WTC11 (cell line): ENCODE data around the gene NPLOC4. TPM values are rescaled to one million over a fixed set of nuclear protein-coding genes. Genes with fewer than 3 reads are reported as not detected.

Experiments used
- ATF3 ChIP-seq: sonication (generic); formaldehyde crosslinking; conservative IDR thresholded peaks from 2 replicates; pipeline ENCODE4 v1.8.1; 2022; ENCODE audit warnings: mild to moderate bottlenecking, missing genetic modification reagents
- E2F5 ChIP-seq: sonication (generic); formaldehyde crosslinking; IDR thresholded peaks from 2 replicates; pipeline ENCODE4 v1.8.1; 2022; ENCODE audit warnings: mild to moderate bottlenecking, moderate library complexity, missing genetic modification reagents
- FOXJ3 ChIP-seq: sonication (generic); formaldehyde crosslinking; IDR thresholded peaks from 2 replicates; pipeline ENCODE4 v1.9.0; 2021; ENCODE audit warnings: missing genetic modification reagents, mild to moderate bottlenecking, borderline replicate concordance
- FOXP4 ChIP-seq: sonication (generic); formaldehyde crosslinking; IDR thresholded peaks from 2 replicates; pipeline ENCODE4 v1.8.0; 2022; ENCODE audit warnings: mild to moderate bottlenecking, missing genetic modification reagents
- GABPB1 ChIP-seq: sonication (generic); formaldehyde crosslinking; IDR thresholded peaks from 2 replicates; pipeline ENCODE4 v1.8.1; 2023; ENCODE audit warnings: mild to moderate bottlenecking, missing genetic modification reagents
- GTF2I ChIP-seq: fragments of 250-450 bp; sonication (Bioruptor Pico); conservative IDR thresholded peaks from 2 replicates; pipeline ENCODE4 v1.4.0; 2021; ENCODE audit warnings: mild to moderate bottlenecking
- IRF2 ChIP-seq: sonication (generic); formaldehyde crosslinking; IDR thresholded peaks from 2 replicates; pipeline ENCODE4 v1.8.0; 2022; ENCODE audit warnings: low read depth, missing genetic modification reagents, borderline replicate concordance
- JAZF1 ChIP-seq: fragments of 250-450 bp; sonication (Bioruptor Pico); IDR thresholded peaks from 2 replicates; pipeline ENCODE4 v1.9.0; 2021; ENCODE audit warnings: moderate library complexity, mild to moderate bottlenecking, inconsistent platforms
- NR1H2 ChIP-seq: sonication (generic); formaldehyde crosslinking; IDR thresholded peaks from 2 replicates; pipeline ENCODE4 v1.9.0; 2021; ENCODE audit warnings: mild to moderate bottlenecking, moderate library complexity, missing genetic modification reagents
- RORB ChIP-seq: fragments of 250-450 bp; sonication (Bioruptor Pico); IDR thresholded peaks from 2 replicates; pipeline ENCODE4 v1.9.0; 2021; ENCODE audit warnings: mild to moderate bottlenecking
- SMAD4 ChIP-seq: sonication (generic); formaldehyde crosslinking; IDR thresholded peaks from 2 replicates; pipeline ENCODE4 v1.8.0; 2022; ENCODE audit warnings: mild to moderate bottlenecking, missing genetic modification reagents
- ZBTB21 ChIP-seq: sonication (generic); formaldehyde crosslinking; IDR thresholded peaks from 2 replicates; pipeline ENCODE4 v1.8.1; 2023; ENCODE audit warnings: mild to moderate bottlenecking, missing genetic modification reagents, borderline replicate concordance
- ZNF317 ChIP-seq: sonication (generic); formaldehyde crosslinking; IDR thresholded peaks from 2 replicates; pipeline ENCODE4 v1.8.1; 2023; ENCODE audit warnings: low read depth, mild to moderate bottlenecking, moderate library complexity, missing genetic modification reagents, borderline replicate concordance
- total RNA-seq: library from RNA; stranded (reverse); gene quantifications from 3 replicates; pipeline ENCODE4 v1.2.3, GENCODE V29; 2021
- TF ChIP-seq, protein P1 (sequence below): sonication (generic); formaldehyde crosslinking; IDR thresholded peaks from 2 replicates; pipeline ENCODE4 v1.8.0; 2022; ENCODE audit warnings: mild to moderate bottlenecking, missing genetic modification reagents
- TF ChIP-seq, protein P2 (sequence below): sonication (generic); formaldehyde crosslinking; IDR thresholded peaks from 2 replicates; pipeline ENCODE4 v1.8.1; 2022; ENCODE audit warnings: missing genetic modification reagents, borderline replicate concordance
- TF ChIP-seq, protein P3 (sequence below): sonication (generic); formaldehyde crosslinking; IDR thresholded peaks from 2 replicates; pipeline ENCODE4 v1.8.1; 2022; ENCODE audit warnings: mild to moderate bottlenecking, missing genetic modification reagents, moderate library complexity, borderline replicate concordance
- TF ChIP-seq, protein P4 (sequence below): fragments of 250-450 bp; sonication (Bioruptor Pico); IDR thresholded peaks from 2 replicates; pipeline ENCODE4 v1.9.0; 2021; ENCODE audit warnings: mild to moderate bottlenecking
- TF ChIP-seq, protein P5 (sequence below): fragments of 250-450 bp; sonication (Bioruptor Pico); IDR thresholded peaks from 2 replicates; pipeline ENCODE4 v1.8.0; 2021; ENCODE audit warnings: mild to moderate bottlenecking
- TF ChIP-seq, protein P6 (sequence below): sonication (generic); formaldehyde crosslinking; IDR thresholded peaks from 2 replicates; pipeline ENCODE4 v1.8.0; 2022; ENCODE audit warnings: missing genetic modification reagents
- TF ChIP-seq, protein P7 (sequence below): sonication (generic); formaldehyde crosslinking; IDR thresholded peaks from 2 replicates; pipeline ENCODE4 v1.8.1; 2023; ENCODE audit warnings: mild to moderate bottlenecking, missing genetic modification reagents
- TF ChIP-seq, protein P8 (sequence below): sonication (generic); formaldehyde crosslinking; IDR thresholded peaks from 2 replicates; pipeline ENCODE4 v1.8.1; 2023; ENCODE audit warnings: mild to moderate bottlenecking, moderate library complexity, missing genetic modification reagents

NPLOC4 gene
- total RNA-seq, 1 experiment from 2014 or later: 83.5 TPM

DNA sequence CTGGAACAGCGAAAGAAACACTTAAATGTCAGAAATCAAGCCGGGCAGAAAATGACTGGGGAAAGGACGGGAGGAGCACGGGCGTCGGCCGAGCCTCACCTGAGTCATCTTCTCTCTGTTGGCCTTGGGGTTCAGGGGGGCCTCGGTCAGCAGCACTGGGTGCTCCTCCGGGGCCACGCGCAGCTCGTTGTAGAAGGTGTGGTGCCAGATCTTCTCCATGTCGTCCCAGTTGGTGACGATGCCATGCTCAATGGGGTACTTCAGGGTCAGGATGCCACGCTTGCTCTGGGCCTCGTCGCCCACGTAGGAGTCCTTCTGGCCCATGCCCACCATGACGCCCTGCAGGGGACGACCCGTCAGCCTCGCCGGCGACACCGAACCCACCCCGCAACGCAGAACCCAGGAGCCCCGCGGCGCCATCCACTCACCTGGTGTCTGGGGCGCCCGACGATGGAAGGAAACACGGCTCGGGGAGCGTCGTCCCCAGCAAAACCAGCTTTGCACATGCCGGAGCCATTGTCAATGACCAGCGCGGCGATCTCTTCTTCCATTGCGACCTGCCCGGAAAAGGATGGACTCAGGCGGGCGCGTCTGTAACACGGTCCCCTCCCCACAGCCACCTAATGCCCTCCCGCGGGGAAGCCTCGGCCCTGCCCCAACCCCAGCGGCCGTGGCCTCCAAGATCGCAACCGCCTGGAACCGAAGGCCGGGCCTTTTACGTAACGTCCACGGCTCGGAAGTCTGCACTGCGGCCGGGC is 124.9 kb downstream of the NPLOC4 start (continued):
- TF ChIP-seq, protein P1, sequence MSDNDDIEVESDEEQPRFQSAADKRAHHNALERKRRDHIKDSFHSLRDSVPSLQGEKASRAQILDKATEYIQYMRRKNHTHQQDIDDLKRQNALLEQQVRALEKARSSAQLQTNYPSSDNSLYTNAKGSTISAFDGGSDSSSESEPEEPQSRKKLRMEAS: no peak
- TF ChIP-seq IRF2 (no peak), FOXP4 (no peak), ZNF317 (CRISPR knock-in tag) (no peak), E2F5 (CRISPR knock-in tag) (0 out of 2 replicates have a peak, but pooled peaks have one; percentile 40), JAZF1 (CRISPR knock-in tag) (no peak), SMAD4 (CRISPR knock-in tag) (no peak), GABPB1 (CRISPR knock-in tag) (peak; percentile 7; the same call in 1 of the 2 replicates), FOXJ3 (no peak), RORB (CRISPR knock-in tag) (no peak), ZBTB21 (CRISPR knock-in tag) (0 out of 2 replicates have a peak, but pooled peaks have one; percentile 11), ATF3 (no peak), GTF2I (CRISPR knock-in tag) (no peak), NR1H2 (CRISPR knock-in tag) (no peak)
- TF ChIP-seq, protein P2, sequence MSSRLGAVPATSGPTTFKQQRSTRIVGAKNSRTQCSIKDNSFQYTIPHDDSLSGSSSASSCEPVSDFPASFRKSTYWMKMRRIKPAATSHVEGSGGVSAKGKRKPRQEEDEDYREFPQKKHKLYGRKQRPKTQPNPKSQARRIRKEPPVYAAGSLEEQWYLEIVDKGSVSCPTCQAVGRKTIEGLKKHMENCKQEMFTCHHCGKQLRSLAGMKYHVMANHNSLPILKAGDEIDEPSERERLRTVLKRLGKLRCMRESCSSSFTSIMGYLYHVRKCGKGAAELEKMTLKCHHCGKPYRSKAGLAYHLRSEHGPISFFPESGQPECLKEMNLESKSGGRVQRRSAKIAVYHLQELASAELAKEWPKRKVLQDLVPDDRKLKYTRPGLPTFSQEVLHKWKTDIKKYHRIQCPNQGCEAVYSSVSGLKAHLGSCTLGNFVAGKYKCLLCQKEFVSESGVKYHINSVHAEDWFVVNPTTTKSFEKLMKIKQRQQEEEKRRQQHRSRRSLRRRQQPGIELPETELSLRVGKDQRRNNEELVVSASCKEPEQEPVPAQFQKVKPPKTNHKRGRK: no peak
- TF ChIP-seq, protein P3, sequence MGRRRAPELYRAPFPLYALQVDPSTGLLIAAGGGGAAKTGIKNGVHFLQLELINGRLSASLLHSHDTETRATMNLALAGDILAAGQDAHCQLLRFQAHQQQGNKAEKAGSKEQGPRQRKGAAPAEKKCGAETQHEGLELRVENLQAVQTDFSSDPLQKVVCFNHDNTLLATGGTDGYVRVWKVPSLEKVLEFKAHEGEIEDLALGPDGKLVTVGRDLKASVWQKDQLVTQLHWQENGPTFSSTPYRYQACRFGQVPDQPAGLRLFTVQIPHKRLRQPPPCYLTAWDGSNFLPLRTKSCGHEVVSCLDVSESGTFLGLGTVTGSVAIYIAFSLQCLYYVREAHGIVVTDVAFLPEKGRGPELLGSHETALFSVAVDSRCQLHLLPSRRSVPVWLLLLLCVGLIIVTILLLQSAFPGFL (CRISPR knock-in tag): no peak
- TF ChIP-seq, protein P4, sequence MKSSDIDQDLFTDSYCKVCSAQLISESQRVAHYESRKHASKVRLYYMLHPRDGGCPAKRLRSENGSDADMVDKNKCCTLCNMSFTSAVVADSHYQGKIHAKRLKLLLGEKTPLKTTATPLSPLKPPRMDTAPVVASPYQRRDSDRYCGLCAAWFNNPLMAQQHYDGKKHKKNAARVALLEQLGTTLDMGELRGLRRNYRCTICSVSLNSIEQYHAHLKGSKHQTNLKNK (CRISPR knock-in tag): peak; percentile 50; the same call in 1 of the 2 replicates
- TF ChIP-seq, protein P5, sequence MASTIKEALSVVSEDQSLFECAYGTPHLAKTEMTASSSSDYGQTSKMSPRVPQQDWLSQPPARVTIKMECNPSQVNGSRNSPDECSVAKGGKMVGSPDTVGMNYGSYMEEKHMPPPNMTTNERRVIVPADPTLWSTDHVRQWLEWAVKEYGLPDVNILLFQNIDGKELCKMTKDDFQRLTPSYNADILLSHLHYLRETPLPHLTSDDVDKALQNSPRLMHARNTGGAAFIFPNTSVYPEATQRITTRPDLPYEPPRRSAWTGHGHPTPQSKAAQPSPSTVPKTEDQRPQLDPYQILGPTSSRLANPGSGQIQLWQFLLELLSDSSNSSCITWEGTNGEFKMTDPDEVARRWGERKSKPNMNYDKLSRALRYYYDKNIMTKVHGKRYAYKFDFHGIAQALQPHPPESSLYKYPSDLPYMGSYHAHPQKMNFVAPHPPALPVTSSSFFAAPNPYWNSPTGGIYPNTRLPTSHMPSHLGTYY (CRISPR knock-in tag): peak; percentile 87; the same call in 1 of the 2 replicates
- TF ChIP-seq, protein P6, sequence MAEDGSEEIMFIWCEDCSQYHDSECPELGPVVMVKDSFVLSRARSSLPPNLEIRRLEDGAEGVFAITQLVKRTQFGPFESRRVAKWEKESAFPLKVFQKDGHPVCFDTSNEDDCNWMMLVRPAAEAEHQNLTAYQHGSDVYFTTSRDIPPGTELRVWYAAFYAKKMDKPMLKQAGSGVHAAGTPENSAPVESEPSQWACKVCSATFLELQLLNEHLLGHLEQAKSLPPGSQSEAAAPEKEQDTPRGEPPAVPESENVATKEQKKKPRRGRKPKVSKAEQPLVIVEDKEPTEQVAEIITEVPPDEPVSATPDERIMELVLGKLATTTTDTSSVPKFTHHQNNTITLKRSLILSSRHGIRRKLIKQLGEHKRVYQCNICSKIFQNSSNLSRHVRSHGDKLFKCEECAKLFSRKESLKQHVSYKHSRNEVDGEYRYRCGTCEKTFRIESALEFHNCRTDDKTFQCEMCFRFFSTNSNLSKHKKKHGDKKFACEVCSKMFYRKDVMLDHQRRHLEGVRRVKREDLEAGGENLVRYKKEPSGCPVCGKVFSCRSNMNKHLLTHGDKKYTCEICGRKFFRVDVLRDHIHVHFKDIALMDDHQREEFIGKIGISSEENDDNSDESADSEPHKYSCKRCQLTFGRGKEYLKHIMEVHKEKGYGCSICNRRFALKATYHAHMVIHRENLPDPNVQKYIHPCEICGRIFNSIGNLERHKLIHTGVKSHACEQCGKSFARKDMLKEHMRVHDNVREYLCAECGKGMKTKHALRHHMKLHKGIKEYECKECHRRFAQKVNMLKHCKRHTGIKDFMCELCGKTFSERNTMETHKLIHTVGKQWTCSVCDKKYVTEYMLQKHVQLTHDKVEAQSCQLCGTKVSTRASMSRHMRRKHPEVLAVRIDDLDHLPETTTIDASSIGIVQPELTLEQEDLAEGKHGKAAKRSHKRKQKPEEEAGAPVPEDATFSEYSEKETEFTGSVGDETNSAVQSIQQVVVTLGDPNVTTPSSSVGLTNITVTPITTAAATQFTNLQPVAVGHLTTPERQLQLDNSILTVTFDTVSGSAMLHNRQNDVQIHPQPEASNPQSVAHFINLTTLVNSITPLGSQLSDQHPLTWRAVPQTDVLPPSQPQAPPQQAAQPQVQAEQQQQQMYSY: no peak
- TF ChIP-seq, protein P7, sequence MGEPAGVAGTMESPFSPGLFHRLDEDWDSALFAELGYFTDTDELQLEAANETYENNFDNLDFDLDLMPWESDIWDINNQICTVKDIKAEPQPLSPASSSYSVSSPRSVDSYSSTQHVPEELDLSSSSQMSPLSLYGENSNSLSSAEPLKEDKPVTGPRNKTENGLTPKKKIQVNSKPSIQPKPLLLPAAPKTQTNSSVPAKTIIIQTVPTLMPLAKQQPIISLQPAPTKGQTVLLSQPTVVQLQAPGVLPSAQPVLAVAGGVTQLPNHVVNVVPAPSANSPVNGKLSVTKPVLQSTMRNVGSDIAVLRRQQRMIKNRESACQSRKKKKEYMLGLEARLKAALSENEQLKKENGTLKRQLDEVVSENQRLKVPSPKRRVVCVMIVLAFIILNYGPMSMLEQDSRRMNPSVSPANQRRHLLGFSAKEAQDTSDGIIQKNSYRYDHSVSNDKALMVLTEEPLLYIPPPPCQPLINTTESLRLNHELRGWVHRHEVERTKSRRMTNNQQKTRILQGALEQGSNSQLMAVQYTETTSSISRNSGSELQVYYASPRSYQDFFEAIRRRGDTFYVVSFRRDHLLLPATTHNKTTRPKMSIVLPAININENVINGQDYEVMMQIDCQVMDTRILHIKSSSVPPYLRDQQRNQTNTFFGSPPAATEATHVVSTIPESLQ (CRISPR knock-in tag): no peak
- TF ChIP-seq, protein P8, sequence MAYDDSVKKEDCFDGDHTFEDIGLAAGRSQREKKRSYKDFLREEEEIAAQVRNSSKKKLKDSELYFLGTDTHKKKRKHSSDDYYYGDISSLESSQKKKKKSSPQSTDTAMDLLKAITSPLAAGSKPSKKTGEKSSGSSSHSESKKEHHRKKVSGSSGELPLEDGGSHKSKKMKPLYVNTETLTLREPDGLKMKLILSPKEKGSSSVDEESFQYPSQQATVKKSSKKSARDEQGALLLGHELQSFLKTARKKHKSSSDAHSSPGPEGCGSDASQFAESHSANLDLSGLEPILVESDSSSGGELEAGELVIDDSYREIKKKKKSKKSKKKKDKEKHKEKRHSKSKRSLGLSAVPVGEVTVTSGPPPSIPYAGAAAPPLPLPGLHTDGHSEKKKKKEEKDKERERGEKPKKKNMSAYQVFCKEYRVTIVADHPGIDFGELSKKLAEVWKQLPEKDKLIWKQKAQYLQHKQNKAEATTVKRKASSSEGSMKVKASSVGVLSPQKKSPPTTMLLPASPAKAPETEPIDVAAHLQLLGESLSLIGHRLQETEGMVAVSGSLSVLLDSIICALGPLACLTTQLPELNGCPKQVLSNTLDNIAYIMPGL (CRISPR knock-in tag): no peak
